Nephron progenitor cell (in vitro differentiated cells): ENCODE measurements around the gene RPL27A.

Experiments
- DNase-seq: peaks from one replicate; pipeline ENCODE4 v3.0.0; 2021
- H3K27ac Mint-ChIP-seq: 2 replicates; pipeline ENCODE4 v1.8.0; 2021; ENCODE audit warnings: mild to moderate bottlenecking, moderate library complexity, mixed read lengths
- H3K27me3 Mint-ChIP-seq: 2 replicates; pipeline ENCODE4 v1.8.0; 2021; ENCODE audit warnings: mild to moderate bottlenecking, low read depth, mixed read lengths; ENCODE audit not compliant: poor library complexity
- H3K36me3 Mint-ChIP-seq: 2 replicates; pipeline ENCODE4 v1.8.0; 2021; ENCODE audit warnings: low read depth, mixed read lengths
- H3K4me1 Mint-ChIP-seq: 2 replicates; pipeline ENCODE4 v1.8.0; 2021; ENCODE audit warnings: mixed read lengths
- H3K4me3 Mint-ChIP-seq: 2 replicates; pipeline ENCODE4 v1.8.0; 2021; ENCODE audit warnings: mild to moderate bottlenecking, moderate library complexity, mixed read lengths
- H3K9me3 Mint-ChIP-seq: 2 replicates; pipeline ENCODE4 v1.8.0; 2021; ENCODE audit warnings: mild to moderate bottlenecking, moderate library complexity, mixed read lengths
- TF ChIP-seq, protein P1 (sequence below): fragments of 200-600 bp; sonication (generic); IDR thresholded peaks from 2 replicates; pipeline ENCODE4 v1.5.0; 2021; ENCODE audit warnings: antibody characterized with exemption

RPL27A gene

DNA sequence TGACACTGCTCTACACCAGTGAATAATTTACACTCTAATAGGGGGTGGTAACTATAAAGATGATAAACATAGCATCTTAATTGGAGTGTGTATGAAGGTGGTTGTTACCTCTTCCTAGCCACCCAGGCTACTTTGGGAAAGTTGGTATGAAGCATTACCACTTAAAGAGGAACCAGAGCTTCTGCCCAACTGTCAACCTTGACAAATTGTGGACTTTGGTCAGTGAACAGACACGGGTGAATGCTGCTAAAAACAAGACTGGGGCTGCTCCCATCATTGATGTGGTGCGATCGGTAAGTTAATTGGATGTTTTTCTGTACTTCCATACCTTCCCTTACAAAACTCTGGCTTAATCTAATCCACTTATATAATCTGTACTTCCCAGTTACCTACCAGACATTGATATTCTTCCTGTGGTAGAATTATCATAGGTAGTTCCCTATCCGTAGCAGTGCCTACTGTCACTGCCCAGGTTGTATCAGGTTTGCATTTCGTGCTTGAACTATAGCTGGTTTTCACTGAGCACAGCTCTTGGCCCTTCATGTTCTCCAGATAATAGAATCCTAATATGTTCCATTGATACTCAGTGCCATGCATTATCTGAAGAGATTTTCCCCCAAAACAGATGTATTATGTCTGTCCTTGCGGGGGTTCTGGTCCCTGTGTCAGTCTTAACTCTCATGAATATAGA is 2.2 kb downstream of the RPL27A start:
- peak overlapping the region; percentile 94 for H3K4me3 Mint-ChIP-seq
- no peaks in the 10 kb centered on the region for H3K9me3 Mint-ChIP-seq
- peaks cover 79% of the 10 kb centered on the region for H3K4me1 Mint-ChIP-seq
- TF ChIP-seq, protein P1, sequence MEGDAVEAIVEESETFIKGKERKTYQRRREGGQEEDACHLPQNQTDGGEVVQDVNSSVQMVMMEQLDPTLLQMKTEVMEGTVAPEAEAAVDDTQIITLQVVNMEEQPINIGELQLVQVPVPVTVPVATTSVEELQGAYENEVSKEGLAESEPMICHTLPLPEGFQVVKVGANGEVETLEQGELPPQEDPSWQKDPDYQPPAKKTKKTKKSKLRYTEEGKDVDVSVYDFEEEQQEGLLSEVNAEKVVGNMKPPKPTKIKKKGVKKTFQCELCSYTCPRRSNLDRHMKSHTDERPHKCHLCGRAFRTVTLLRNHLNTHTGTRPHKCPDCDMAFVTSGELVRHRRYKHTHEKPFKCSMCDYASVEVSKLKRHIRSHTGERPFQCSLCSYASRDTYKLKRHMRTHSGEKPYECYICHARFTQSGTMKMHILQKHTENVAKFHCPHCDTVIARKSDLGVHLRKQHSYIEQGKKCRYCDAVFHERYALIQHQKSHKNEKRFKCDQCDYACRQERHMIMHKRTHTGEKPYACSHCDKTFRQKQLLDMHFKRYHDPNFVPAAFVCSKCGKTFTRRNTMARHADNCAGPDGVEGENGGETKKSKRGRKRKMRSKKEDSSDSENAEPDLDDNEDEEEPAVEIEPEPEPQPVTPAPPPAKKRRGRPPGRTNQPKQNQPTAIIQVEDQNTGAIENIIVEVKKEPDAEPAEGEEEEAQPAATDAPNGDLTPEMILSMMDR: no peak
- H3K27me3 Mint-ChIP-seq: no peaks in the 10 kb centered on the region
- peak overlapping the region; percentile 43 for H3K27ac Mint-ChIP-seq
- no peak for DNase-seq
- peaks cover 45% of the 10 kb centered on the region for H3K36me3 Mint-ChIP-seq

DNA sequence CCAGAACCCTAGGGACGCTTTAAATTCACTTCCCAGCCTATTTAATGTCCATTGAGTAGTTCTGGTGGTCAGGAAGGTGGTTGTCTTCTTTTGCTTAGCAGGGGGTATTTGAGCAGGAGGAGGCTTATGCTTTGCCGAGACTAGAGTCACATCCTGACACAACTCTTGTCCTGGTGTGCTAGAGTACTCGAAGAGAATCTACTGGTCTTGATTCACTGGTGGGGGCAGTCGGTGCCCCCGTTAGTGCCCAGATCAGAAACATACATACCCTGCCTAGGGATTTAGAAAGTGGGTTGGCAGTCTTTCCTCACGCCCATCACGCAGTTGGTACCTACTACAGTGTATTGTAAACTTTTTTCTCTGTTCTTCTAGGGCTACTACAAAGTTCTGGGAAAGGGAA is 2.7 kb downstream of the RPL27A start:
- Mint-ChIP-seq H3K27me3 (no peaks in the 10 kb centered on the region), H3K9me3 (no peaks in the 10 kb centered on the region), H3K27ac (peak overlapping the region; percentile 43), H3K36me3 (peaks cover 44% of the 10 kb centered on the region), H3K4me1 (peaks cover 81% of the 10 kb centered on the region), H3K4me3 (peak overlapping the region; percentile 94)
- TF ChIP-seq, protein P1: no peak
- DNase-seq: no peak

DNA sequence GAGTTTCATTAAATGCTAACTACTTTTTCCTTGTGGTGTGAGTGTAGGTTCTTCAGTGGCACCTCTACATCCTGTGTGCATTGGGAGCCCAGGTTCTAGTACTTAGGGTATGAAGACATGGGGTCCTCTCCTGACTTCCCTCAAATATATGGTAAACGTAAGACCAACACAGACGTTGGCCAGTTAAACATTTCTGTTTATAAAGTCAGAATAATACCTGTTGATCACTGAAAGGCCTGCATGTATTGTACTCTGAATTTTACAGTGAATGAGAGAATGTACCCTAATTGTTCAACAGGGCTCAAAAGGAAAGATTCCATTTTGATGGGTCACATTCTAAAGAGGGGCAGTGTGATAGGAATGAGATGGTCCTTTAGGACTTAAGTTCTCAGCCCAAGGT is 3.2 kb downstream of the RPL27A start:
- TF ChIP-seq, protein P1: no peak
- Mint-ChIP-seq H3K27ac (peak overlapping the region; percentile 43), H3K9me3 (no peaks in the 10 kb centered on the region), H3K27me3 (no peaks in the 10 kb centered on the region), H3K4me3 (no peak overlapping the region), H3K36me3 (peaks cover 39% of the 10 kb centered on the region), H3K4me1 (peaks cover 75% of the 10 kb centered on the region)
- DNase-seq: no peak

DNA sequence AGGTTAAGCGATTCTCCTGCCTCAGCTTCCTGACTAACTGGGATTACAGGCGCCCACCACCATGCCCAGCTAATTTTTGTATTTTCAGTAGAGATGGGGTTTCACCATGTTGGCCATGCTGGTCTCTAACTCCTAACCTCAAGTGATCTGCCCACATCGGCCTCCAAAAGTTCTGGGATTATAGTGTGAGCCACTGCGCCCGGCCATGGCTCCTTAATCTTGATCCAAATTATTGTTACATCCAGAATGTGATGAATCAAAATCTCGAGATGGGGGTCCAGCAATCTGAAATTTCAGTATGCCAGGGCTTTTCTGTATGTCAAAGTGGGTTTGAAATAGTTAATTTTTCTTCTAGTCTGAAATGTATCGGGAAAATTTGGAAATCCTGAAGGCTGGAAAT is 3.7 kb downstream of the RPL27A start:
- H3K27ac Mint-ChIP-seq: peak overlapping the region; percentile 83
- H3K36me3 Mint-ChIP-seq: peaks cover 41% of the 10 kb centered on the region
- no peaks in the 10 kb centered on the region for H3K27me3 Mint-ChIP-seq
- H3K4me3 Mint-ChIP-seq: no peak overlapping the region
- no peak for DNase-seq
- no peaks in the 10 kb centered on the region for H3K9me3 Mint-ChIP-seq
- TF ChIP-seq, protein P1: no peak
- peaks cover 72% of the 10 kb centered on the region for H3K4me1 Mint-ChIP-seq

DNA sequence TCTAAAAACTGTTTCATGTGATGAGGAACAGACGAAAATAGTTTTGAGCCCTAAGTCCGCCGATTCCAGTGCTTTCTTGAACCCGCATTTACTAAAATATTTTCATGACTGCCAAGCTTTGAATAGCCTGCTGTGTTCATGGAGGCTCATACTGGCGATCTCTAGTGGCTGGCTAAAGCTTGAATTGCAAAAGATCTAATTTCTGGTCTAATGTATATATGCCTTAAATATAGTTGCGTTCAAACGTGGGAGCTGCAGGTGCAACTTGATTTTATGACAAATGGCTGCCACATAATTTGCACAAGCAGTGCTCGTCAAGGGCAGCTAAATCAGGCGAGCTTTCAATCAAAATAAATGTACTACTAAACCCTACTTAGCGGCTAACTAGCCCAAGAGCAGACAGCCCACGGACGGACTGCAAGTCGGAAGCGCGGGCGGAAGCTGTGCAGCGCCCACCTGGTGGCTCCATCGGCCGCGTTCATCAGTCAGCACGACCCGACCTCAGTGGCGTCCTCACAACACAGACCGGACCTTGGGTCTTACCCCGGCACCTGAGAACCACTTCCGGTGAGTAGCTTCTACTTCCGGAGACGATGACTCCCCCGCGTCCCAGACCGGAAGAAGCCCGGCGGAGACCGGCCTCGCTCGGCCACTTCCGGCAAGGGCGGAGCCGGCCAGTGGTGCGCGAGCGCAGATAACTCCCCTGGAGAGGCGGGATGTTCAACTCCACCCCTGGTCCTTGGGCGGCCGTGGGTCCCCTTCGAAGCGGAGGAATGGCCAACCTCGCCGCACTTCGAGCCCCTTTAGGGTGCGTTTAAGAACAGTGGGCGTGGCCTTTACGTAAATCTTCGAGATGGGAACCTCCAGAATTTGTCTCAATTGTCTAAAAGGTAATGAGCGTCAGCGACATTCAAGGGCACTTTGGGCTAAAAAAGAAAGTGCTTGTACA is 6.1 kb downstream of the RPL27A start:
- no peaks in the 10 kb centered on the region for H3K9me3 Mint-ChIP-seq
- H3K27ac Mint-ChIP-seq: peak overlapping the region; percentile 87
- DNase-seq: peak; percentile 92
- H3K27me3 Mint-ChIP-seq: no peaks in the 10 kb centered on the region
- peak overlapping the region; percentile 84 for H3K4me3 Mint-ChIP-seq
- H3K36me3 Mint-ChIP-seq: peaks cover 57% of the 10 kb centered on the region
- peaks cover 56% of the 10 kb centered on the region for H3K4me1 Mint-ChIP-seq
- TF ChIP-seq, protein P1: no peak
